DOHH2 (cell line): ENCODE results near the gene NPDC1.

ENCODE experiments used
- H3F3A ChIP-seq: fragments of 200-600 bp; sonication (generic), shearing (Covaris generic); 2 replicates; pipeline ENCODE4 v1.6.0; 2016; ENCODE audit warnings: antibody characterized with exemption, mild to moderate bottlenecking; ENCODE audit not compliant: control insufficient read depth, insufficient read depth
- H3K27ac ChIP-seq: fragments of 200-600 bp; sonication (generic); 2 replicates; pipeline ENCODE4 v1.5.1; 2014; ENCODE audit warnings: low read depth, mild to moderate bottlenecking, low read length, moderate library complexity
- H3K27me3 ChIP-seq: fragments of 200-600 bp; sonication (generic); 2 replicates; pipeline ENCODE4 v1.6.1; 2014; ENCODE audit warnings: mild to moderate bottlenecking, low read length, mixed read lengths; ENCODE audit not compliant: control insufficient read depth
- H3K36me3 ChIP-seq: fragments of 200-600 bp; sonication (generic); 2 replicates; pipeline ENCODE4 v1.6.1; 2014; ENCODE audit warnings: mild to moderate bottlenecking, low read length, moderate library complexity, mixed read lengths; ENCODE audit not compliant: control insufficient read depth
- H3K4me1 ChIP-seq: fragments of 200-600 bp; sonication (generic); 2 replicates; pipeline ENCODE4 v1.6.1; 2014; ENCODE audit warnings: mild to moderate bottlenecking, low read length, mixed read lengths; ENCODE audit not compliant: control insufficient read depth
- H3K4me2 ChIP-seq: fragments of 200-600 bp; sonication (generic); 2 replicates; pipeline ENCODE4 v1.6.0; 2014; ENCODE audit warnings: mild to moderate bottlenecking, low read length, moderate library complexity
- H3K4me3 ChIP-seq: fragments of 200-600 bp; sonication (generic); 2 replicates; pipeline ENCODE4 v1.5.1; 2014; ENCODE audit warnings: mild to moderate bottlenecking, low read length, mixed read lengths
- H3K79me2 ChIP-seq: fragments of 200-600 bp; sonication (generic); 2 replicates; pipeline ENCODE4 v1.6.1; 2014; ENCODE audit warnings: mild to moderate bottlenecking, low read length, mixed read lengths; ENCODE audit not compliant: control insufficient read depth
- H3K9me2 ChIP-seq: fragments of 200-600 bp; sonication (generic); replicated peaks from 2 replicates; pipeline ENCODE4 v1.6.1; 2014; ENCODE audit warnings: mild to moderate bottlenecking, low read length, mixed read lengths; ENCODE audit not compliant: control insufficient read depth
- H3K9me3 ChIP-seq: fragments of 200-600 bp; sonication (generic); 2 replicates; pipeline ENCODE4 v1.6.1; 2014; ENCODE audit warnings: antibody characterized with exemption, low read length, mixed read lengths; ENCODE audit not compliant: control insufficient read depth, insufficient read depth
- H4K20me1 ChIP-seq: fragments of 200-600 bp; sonication (generic); 2 replicates; pipeline ENCODE4 v1.6.0; 2014; ENCODE audit warnings: low read depth, mild to moderate bottlenecking, antibody characterized with exemption, low read length, moderate library complexity; ENCODE audit not compliant: control insufficient read depth, insufficient read depth
- CTCF ChIP-seq: fragments of 200-600 bp; sonication (generic); IDR thresholded peaks from one replicate; pipeline ENCODE4 v1.5.1; 2014; ENCODE audit warnings: antibody characterized with exemption, mild to moderate bottlenecking, low read depth, low read length; ENCODE audit not compliant: poor library complexity, severe bottlenecking
- EZH2phosphoT487 ChIP-seq: fragments of 200-600 bp; sonication (generic); IDR thresholded peaks from 2 replicates; pipeline ENCODE4 v1.6.1; 2017; ENCODE audit warnings: borderline replicate concordance, mild to moderate bottlenecking, antibody characterized with exemption, low read length, moderate library complexity, mixed read lengths

NPDC1 gene

DNA sequence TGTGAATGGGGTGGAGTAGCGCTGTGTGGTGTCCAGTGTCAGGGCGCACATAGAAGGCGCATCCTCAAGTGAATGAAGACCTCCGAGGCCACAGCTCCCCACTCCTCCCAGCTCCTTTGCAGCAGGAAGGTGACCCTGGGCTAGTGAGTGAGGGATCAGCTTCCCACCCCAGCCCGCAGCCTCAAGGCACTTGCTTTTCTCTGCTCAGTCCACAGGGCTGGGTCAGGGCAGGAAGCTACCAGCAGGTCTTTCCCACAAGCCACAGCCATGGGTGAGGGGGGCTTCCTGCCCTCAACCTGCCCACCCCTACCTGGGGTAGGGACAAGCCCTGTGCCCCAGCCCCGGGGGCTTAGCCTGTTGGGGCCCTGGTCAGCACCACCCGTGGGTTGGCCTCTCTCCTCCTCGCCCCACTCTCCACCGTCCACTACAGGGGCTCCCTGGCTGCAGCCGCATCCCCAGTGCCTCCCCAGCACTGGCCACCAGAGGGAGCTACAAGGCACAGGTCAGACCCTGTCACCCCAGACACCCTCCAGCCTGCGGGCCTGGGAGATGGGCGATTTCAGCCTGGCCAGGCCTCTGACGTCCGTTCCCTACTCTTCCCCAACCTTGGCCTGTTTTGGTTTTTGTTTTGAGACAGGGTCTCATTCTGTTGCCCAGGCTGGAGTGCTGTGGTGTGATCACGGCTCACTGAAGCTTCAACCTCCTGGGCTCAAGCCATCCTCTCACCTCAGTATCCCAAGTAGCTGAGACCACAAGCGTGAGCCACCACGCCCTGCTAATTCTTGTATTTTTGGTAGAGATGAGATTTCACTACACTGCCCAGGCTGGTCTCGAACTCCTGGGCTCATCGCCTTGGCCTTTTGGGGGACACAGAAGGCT, 16.7 kb downstream of the NPDC1 start:
- no peaks in the 10 kb centered on the region for H3K9me3 ChIP-seq
- peaks cover 55% of the 10 kb centered on the region for H3K4me1 ChIP-seq
- H3K4me3 ChIP-seq = peak overlapping the region; percentile 77
- H4K20me1 ChIP-seq = 0 out of 2 replicates have a peak, but pooled peaks cover 3% of the 10 kb centered on the region
- H3K79me2 ChIP-seq = no peaks in the 10 kb centered on the region
- no peaks in the 10 kb centered on the region for H3F3A ChIP-seq
- no peak overlapping the region for H3K27ac ChIP-seq
- peaks cover 59% of the 10 kb centered on the region for H3K27me3 ChIP-seq
- TF ChIP-seq CTCF (peak; percentile 93), EZH2phosphoT487 (no peak)
- H3K4me2 ChIP-seq = peak overlapping the region; percentile 97
- H3K36me3 ChIP-seq = no peaks in the 10 kb centered on the region
- H3K9me2 ChIP-seq = no peaks in the 10 kb centered on the region

DNA sequence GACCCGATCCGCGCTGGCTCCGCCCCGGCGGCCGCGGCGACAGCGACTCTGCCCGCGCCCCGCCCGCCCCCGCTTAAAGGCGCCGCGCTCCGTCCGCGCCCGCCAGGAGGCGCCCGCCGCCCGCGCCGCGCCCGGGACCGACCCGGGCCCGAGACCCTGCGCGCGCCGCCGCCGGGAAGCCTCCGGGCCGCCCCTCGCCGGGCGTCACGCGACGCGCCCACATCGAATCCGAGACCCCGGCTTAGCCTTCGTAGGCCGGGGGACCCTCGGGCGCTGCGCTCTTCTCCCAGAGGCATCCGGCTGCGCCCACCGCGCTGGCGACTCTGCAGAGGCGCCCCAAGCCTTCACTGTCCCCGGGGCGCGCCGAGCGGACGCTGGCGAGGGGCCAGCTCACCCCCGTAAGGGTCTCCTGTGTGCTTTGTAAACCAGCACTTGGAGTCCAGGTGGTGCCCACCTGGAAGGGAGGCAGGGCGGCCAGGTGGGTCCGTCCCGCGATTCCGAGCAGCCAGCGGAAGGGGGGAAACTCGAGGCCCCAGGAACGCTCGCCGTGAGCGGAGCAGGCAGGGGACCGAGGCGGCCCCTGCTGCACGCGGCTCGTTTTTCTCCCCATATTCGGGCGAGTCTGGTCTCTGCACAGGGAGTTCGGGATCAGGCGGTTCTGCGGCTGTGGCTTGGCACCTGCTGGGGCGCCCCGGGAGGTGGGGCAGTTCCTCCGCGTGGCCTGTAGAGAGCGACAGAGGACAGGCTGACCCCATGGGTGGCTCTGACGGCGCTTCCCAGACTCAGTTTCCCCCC, 17.5 kb downstream of the NPDC1 start:
- H3K9me2 ChIP-seq = no peaks in the 10 kb centered on the region
- no peak overlapping the region for H3K27ac ChIP-seq
- H3K4me3 ChIP-seq = peak overlapping the region; percentile 77
- 0 out of 2 replicates have a peak, but pooled peaks cover 3% of the 10 kb centered on the region for H4K20me1 ChIP-seq
- no peaks in the 10 kb centered on the region for H3K36me3 ChIP-seq
- H3K4me1 ChIP-seq = peaks cover 55% of the 10 kb centered on the region
- TF ChIP-seq EZH2phosphoT487 (no peak), CTCF (no peak)
- H3K9me3 ChIP-seq = no peaks in the 10 kb centered on the region
- no peaks in the 10 kb centered on the region for H3F3A ChIP-seq
- H3K79me2 ChIP-seq = no peaks in the 10 kb centered on the region
- H3K4me2 ChIP-seq = peak overlapping the region; percentile 97
- H3K27me3 ChIP-seq = peaks cover 55% of the 10 kb centered on the region

GRCh38 chr9:137027369-137028262, 18.4 kb downstream of the NPDC1 start, which contains the start of gene ABCA2:
ABCA2 (minus strand) TSS chr9:137028237; CDS start chr9:137028140, 97 bp downstream.
- TF ChIP-seq EZH2phosphoT487 (no peak), CTCF (no peak)
- peak within 1 kb of the TSS; percentile 97 for H3K4me2 ChIP-seq
- H3F3A ChIP-seq = no peaks in the 10 kb centered on the region
- H3K9me3 ChIP-seq = no peaks in the 10 kb centered on the region
- peaks cover 49% of the 10 kb centered on the region for H3K4me1 ChIP-seq
- H3K9me2 ChIP-seq = no peaks in the 10 kb centered on the region
- peak within 1 kb of the TSS; percentile 77 for H3K4me3 ChIP-seq
- no peaks in the 10 kb centered on the region for H3K36me3 ChIP-seq
- H4K20me1 ChIP-seq = 0 out of 2 replicates have a peak, but pooled peaks cover under 1% of the 10 kb centered on the region
- no peaks in the 10 kb centered on the region for H3K79me2 ChIP-seq
- H3K27ac ChIP-seq = no peak within 1 kb of the TSS
- peaks cover 49% of the 10 kb centered on the region for H3K27me3 ChIP-seq
